Measurements from ENCODE around the gene RIMBP2. TPM values are rescaled to one million over a fixed set of nuclear protein-coding genes. Genes with fewer than 3 reads are reported as not detected.

RIMBP2 gene
- total and polyA plus RNA-seq, 2 donors (not counting 1 experiment from before 2014, with no cell fraction given): 0.17 TPM; not detected in 1

DNA sequence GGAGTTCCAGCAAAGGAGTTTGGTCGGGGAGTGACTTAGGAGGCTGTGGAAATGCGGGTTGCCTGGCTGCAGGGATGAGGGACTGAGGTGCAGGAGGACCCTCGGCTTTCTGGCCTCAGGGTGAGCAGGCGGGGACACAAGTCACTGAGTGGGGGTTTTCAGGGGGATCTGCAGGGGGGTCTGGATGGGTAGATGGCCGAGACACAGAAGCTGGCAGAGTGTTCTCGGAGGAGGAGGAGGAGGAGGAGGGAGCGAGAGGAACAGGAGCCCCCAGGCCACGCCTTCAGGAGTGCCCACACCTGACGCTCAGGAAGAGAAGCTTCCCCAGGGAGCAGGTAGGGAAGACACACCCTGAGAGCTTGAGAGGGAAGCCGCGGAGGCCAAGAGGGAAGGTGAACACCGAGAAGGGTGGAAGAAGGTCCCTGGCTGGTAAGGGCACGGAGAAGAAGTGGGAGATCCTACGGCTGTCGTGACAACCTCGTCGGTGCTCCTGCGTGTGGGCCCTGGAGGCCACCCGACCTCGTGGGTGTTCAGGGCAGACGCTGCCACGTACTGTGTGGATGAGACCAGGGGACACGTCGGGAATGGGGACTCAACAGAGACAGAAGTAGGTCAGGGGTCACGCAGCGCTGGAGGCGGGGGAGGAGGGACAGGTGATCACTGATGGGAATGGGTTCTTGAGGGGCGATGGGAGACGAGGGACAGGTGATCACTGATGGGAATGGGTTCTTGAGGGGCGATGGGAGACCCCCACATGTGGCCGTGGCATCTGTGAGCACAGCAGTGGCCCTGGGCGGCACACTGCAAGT is 269.0 kb downstream of the RIMBP2 start:
- no peak overlapping the region for H3K27ac ChIP-seq (ENCODE audit: insufficient read depth, low read length)
- no peaks in the 10 kb centered on the region for H3K79me2 ChIP-seq (ENCODE audit: control insufficient read depth, insufficient read depth, low read length)
- H4K20me1 ChIP-seq (ENCODE audit: control insufficient read depth, extremely low read depth, insufficient read depth, low read length): no peaks in the 10 kb centered on the region
- H3K4me3 ChIP-seq (replicated peaks in 1 of 4; ENCODE audit: control extremely low read depth in 1 of 4, insufficient read depth in 1 of 4, low read depth in 3 of 4, low read length in 4 of 4): no peak overlapping the region
- no peaks in the 10 kb centered on the region for H3K4me1 ChIP-seq (ENCODE audit: control insufficient read depth, extremely low read depth, insufficient read depth, low read length)
- no peaks in the 10 kb centered on the region for H3K9me3 ChIP-seq (ENCODE audit: control insufficient read depth, insufficient read depth, low read depth, low read length)
- no peak overlapping the region for H3K4me2 ChIP-seq (ENCODE audit: extremely low read depth, insufficient read depth, low read length)
- H2AFZ ChIP-seq (ENCODE audit: low read length): no peak overlapping the region
- no peaks in the 10 kb centered on the region for H3K27me3 ChIP-seq (ENCODE audit: control insufficient read depth, insufficient read depth, low read length)
- no peaks in the 10 kb centered on the region for H3K36me3 ChIP-seq (ENCODE audit: control insufficient read depth, insufficient read depth, low read length)
- DNase-seq (ENCODE audit: low read depth in 2 of 2): no peak
- H3K9ac ChIP-seq (ENCODE audit: insufficient read depth, low read length): no peak overlapping the region
- TF ChIP-seq, protein P1, sequence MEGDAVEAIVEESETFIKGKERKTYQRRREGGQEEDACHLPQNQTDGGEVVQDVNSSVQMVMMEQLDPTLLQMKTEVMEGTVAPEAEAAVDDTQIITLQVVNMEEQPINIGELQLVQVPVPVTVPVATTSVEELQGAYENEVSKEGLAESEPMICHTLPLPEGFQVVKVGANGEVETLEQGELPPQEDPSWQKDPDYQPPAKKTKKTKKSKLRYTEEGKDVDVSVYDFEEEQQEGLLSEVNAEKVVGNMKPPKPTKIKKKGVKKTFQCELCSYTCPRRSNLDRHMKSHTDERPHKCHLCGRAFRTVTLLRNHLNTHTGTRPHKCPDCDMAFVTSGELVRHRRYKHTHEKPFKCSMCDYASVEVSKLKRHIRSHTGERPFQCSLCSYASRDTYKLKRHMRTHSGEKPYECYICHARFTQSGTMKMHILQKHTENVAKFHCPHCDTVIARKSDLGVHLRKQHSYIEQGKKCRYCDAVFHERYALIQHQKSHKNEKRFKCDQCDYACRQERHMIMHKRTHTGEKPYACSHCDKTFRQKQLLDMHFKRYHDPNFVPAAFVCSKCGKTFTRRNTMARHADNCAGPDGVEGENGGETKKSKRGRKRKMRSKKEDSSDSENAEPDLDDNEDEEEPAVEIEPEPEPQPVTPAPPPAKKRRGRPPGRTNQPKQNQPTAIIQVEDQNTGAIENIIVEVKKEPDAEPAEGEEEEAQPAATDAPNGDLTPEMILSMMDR (conservative IDR thresholded peaks at IDR 0.05 in 1 of 2, IDR thresholded peaks at IDR 0.05 in 1 of 2; ENCODE audit: low read depth in 1 of 2, low read length in 2 of 2): no peak
- no peak for TF ChIP-seq EZH2 (IDR thresholded peaks at IDR 0.05; ENCODE audit: low read length, missing control alignments)

DNA sequence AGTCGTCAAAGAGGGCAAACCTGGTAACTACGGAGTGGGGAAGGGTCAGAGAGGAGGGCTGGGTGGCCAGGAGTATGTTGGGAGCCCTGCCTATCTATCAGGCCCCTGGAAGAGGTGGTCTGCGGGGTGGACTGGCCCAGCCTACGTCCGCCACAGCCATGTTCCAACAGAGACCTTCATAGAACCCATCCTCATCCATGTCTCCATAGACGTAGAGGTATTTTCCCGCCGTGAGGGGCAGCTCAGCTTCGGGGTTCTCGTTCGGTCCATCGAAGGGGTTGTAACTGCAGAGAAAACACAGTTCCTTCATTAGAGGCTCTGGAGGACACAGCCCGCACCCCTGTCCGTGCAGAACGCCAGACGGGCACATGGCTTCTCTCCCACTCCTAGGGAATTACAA is 271.1 kb downstream of the RIMBP2 start:
- Histone ChIP-seq H3K27ac (ENCODE audit: insufficient read depth, low read length) (no peak overlapping the region), H2AFZ (ENCODE audit: low read length) (no peak overlapping the region), H3K9me3 (ENCODE audit: control insufficient read depth, insufficient read depth, low read depth, low read length) (no peaks in the 10 kb centered on the region), H3K4me1 (ENCODE audit: control insufficient read depth, extremely low read depth, insufficient read depth, low read length) (no peaks in the 10 kb centered on the region), H3K9ac (ENCODE audit: insufficient read depth, low read length) (no peak overlapping the region), H3K4me3 (replicated peaks in 1 of 4; ENCODE audit: control extremely low read depth in 1 of 4, insufficient read depth in 1 of 4, low read depth in 3 of 4, low read length in 4 of 4) (no peak overlapping the region), H3K79me2 (ENCODE audit: control insufficient read depth, insufficient read depth, low read length) (no peaks in the 10 kb centered on the region), H4K20me1 (ENCODE audit: control insufficient read depth, extremely low read depth, insufficient read depth, low read length) (no peaks in the 10 kb centered on the region), H3K27me3 (ENCODE audit: control insufficient read depth, insufficient read depth, low read length) (no peaks in the 10 kb centered on the region), H3K4me2 (ENCODE audit: extremely low read depth, insufficient read depth, low read length) (no peak overlapping the region), H3K36me3 (ENCODE audit: control insufficient read depth, insufficient read depth, low read length) (no peaks in the 10 kb centered on the region)
- no peak for DNase-seq (ENCODE audit: low read depth in 2 of 2)
- TF ChIP-seq EZH2 (IDR thresholded peaks at IDR 0.05; ENCODE audit: low read length, missing control alignments): no peak
- TF ChIP-seq, protein P1 (conservative IDR thresholded peaks at IDR 0.05 in 1 of 2, IDR thresholded peaks at IDR 0.05 in 1 of 2; ENCODE audit: low read depth in 1 of 2, low read length in 2 of 2): no peak

GRCh38 chr12:130444061-130444460 is 272.0 kb downstream of the RIMBP2 start:
- no peaks in the 10 kb centered on the region for H3K27me3 ChIP-seq (ENCODE audit: control insufficient read depth, insufficient read depth, low read length)
- H3K9ac ChIP-seq (ENCODE audit: insufficient read depth, low read length): no peak overlapping the region
- no peaks in the 10 kb centered on the region for H3K4me1 ChIP-seq (ENCODE audit: control insufficient read depth, extremely low read depth, insufficient read depth, low read length)
- no peak for TF ChIP-seq EZH2 (IDR thresholded peaks at IDR 0.05; ENCODE audit: low read length, missing control alignments)
- TF ChIP-seq, protein P1 (conservative IDR thresholded peaks at IDR 0.05 in 1 of 2, IDR thresholded peaks at IDR 0.05 in 1 of 2; ENCODE audit: low read depth in 1 of 2, low read length in 2 of 2): no peak
- no peak overlapping the region for H3K27ac ChIP-seq (ENCODE audit: insufficient read depth, low read length)
- H3K9me3 ChIP-seq (ENCODE audit: control insufficient read depth, insufficient read depth, low read depth, low read length): no peaks in the 10 kb centered on the region
- no peak overlapping the region for H3K4me2 ChIP-seq (ENCODE audit: extremely low read depth, insufficient read depth, low read length)
- H3K4me3 ChIP-seq (replicated peaks in 1 of 4; ENCODE audit: control extremely low read depth in 1 of 4, insufficient read depth in 1 of 4, low read depth in 3 of 4, low read length in 4 of 4): no peak overlapping the region
- H4K20me1 ChIP-seq (ENCODE audit: control insufficient read depth, extremely low read depth, insufficient read depth, low read length): no peaks in the 10 kb centered on the region
- no peak overlapping the region for H2AFZ ChIP-seq (ENCODE audit: low read length)
- H3K36me3 ChIP-seq (ENCODE audit: control insufficient read depth, insufficient read depth, low read length): no peaks in the 10 kb centered on the region
- H3K79me2 ChIP-seq (ENCODE audit: control insufficient read depth, insufficient read depth, low read length): no peaks in the 10 kb centered on the region
- DNase-seq (ENCODE audit: low read depth in 2 of 2): no peak

Measured in fibroblast of lung (primary cell).